GM19324 (cell line): ENCODE data around the gene CRYGB.
"Not testable (repeated sequence)": the region's sequence is repeated elsewhere in the genome, so short reads cannot be mapped to it uniquely, and the experiment has no call there.

Experiments used
- ATAC-seq: cut with Tn5 transposase; IDR thresholded peaks from one replicate; pipeline ENCODE4 v1.9.1; 2021; ENCODE audit warnings: mild to moderate bottlenecking, moderate library complexity; ENCODE audit not compliant: unreplicated experiment, low FRiP score

Gene CRYGB

GRCh38 chr2:208122248-208122647, 23.7 kb downstream of the CRYGB start:
- no peak for ATAC-seq

- no peak for ATAC-seq
Observed at GRCh38 chr2:208118918-208119317, 27.0 kb downstream of the CRYGB start.

GRCh38 chr2:208117390-208117789, 28.6 kb downstream of the CRYGB start:
- not testable (repeated sequence) for ATAC-seq

DNA sequence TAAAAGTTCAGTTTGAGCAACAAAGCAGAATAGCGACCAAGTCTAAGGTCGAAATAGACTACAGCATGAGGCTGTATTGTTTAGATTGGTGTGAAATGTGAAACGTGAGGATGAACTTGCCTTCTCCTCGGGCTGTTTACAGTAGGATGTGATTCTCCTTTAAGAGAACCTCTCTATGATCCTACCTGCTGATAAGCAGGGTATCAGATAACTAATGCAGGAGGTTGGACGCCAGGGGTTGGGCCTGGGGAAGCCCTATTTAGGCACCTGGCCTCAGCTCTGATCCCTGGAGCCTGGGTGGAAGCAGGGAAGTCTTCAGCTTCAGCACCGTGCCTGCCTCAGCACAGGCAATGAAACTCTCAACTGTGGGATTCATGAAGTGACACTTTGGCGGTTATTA, 33.0 kb downstream of the CRYGB start:
- ATAC-seq = no peak

DNA sequence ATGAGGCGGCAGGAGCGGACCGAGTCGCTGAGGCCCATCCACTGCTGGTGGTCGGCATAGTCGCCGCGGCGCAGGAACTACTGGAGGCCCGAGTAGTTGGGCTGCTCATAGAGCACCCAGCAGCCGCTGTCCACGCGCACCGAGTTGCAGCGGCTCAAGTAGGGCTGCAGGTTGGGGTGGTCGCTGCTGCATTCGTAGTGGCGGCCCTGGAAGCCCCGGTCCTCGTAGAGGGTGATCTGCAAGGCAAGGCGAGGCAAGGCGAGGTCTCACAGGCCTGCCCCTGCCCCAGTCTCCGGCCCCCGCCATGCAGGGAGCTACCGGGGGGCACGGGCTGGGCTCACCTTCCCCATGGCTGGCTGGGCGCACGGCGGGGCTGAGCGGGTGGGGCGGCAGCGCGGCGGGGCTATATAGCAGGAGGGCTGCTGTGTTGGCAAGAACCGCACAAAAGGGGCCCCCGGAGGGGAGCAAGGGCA, 33.6 kb downstream of the CRYGB start:
- not testable (repeated sequence) for ATAC-seq

- ATAC-seq = no peak
Observed at GRCh38 chr2:208103616-208104015, 42.3 kb downstream of the CRYGB start.

GRCh38 chr2:208101716-208102631, 44.0 kb downstream of the CRYGB start:
- ATAC-seq = no peak

DNA sequence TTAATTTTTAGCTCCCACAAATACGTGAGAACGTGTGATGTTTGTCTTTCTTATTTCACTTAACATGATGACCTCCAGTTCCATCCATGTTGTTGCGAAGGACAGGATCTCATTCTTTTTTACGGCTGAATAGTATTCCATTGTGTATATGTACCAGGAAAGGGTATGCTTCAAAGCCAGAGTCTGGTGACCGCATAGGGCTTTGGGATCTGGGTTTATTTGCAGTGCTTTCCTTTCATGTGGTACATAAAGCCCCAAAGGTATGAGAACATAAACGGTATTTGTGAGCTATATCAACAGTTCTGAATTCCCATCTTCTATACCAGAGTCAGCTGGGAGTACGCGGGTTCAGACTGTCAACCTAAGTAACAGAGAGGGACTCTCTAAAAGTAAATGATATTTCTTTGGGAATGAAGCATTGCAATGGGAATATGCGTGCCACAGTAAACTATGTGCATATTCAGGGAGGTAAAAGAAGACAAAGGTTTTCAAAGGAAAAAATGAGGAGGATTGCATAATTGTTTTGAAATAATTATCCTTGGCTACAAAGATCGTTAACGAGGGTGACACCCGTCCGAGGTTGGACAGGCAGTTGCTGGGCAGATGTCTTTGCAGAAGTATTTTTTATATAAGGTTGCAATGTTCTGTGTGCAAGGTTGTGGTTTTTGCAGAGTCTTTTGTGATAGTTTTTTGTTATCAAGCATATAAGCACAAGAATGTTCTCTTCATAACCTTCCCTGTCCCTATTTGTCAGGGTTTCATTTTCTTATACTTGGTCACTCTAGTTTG, 46.1 kb downstream of the CRYGB start:
- ATAC-seq = no peak

- not testable (repeated sequence) for ATAC-seq
Observed at GRCh38 chr2:208098701-208099100, 47.3 kb downstream of the CRYGB start.

GRCh38 chr2:208098267-208098666, 47.7 kb downstream of the CRYGB start:
- no peak for ATAC-seq

DNA sequence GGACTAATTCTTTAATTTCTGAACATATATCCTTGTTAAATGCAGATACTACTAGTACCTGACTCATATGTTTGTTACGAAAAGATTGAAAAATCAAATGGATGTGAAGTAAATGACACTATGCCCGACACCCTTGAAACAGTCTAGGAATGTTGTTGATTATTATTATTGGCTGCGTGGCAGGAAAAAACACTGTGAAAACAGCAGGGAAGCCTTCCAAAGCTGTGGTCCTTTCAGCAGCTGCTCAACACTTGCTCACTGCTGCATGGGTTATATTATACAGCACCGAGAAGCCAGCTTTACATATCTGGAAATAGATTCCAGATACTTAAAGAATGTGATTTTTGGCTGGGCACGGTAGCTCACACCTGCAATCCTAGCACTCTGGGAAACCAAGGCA, 48.2 kb downstream of the CRYGB start:
- no peak for ATAC-seq

GRCh38 chr2:208097313-208097712, 48.6 kb downstream of the CRYGB start:
- ATAC-seq = no peak

DNA sequence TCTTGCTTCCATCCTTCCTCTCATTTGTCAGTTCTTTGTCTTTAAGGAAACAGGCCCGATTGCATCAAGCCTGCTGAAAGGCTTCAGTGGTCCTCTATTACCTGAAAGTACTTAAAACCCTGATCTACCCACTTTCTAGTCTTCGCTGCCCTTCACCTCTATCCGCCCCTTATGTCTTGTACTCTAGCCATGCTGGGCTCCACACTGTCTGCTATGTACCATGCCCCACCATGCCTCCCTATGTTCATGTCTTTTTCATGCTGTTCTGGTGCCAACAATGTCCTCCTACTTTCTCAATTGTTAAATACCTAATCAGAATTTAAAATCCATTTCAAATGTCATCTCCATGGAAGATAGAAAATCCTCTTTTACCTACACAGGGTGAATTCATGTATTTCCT, 49.9 kb downstream of the CRYGB start:
- no peak for ATAC-seq

- ATAC-seq = no peak
Observed at GRCh38 chr2:208093128-208093527, 52.8 kb downstream of the CRYGB start.
